Measurements from ENCODE around the gene SPSB1. TPM values are rescaled to one million over a fixed set of nuclear protein-coding genes. Genes with fewer than 3 reads are reported as not detected.

Gene SPSB1
- total RNA-seq, 4 donors from 2014 or later, result 30.5 to 65.0 (median 36.2) TPM

DNA sequence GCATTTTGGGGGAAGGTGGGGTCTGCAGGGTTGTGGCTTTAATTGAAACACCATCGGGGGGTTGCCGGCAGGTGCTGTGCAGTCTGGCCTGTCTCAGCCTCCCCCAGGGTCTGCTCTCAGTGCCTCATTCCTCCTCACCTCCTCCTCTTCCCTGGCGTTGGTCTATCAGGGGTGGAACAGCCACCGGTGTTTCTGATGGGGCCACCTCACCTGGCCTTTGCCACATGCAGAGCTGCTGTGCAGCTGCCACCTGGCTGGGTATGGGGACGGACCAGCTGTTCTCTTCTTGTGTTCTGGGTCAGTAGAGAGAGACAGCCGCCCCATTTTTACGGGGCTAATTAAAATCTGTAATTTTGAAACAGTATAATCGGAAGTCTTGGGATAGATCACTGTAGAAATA, 53.9 kb downstream of the SPSB1 start:
- WGBS, 2 donors, result 83 to 90% methylated on average over 7 to 8 of the region's 8 CpGs
- H3K9me3 ChIP-seq, result no peaks in the 10 kb centered on the region
- H3K4me3 ChIP-seq (replicated peaks in 1 of 3), result no peak overlapping the region
- no peak overlapping the region for H3K27ac ChIP-seq
- peaks cover 24 to 41% of the 10 kb centered on the region in 2 donors for H3K4me1 ChIP-seq
- no peaks in the 10 kb centered on the region for H3K36me3 ChIP-seq
- no peaks in the 10 kb centered on the region for H3K27me3 ChIP-seq
- intact Hi-C loops (cut with DNase I), result no loop called here
- TF ChIP-seq, protein P1, sequence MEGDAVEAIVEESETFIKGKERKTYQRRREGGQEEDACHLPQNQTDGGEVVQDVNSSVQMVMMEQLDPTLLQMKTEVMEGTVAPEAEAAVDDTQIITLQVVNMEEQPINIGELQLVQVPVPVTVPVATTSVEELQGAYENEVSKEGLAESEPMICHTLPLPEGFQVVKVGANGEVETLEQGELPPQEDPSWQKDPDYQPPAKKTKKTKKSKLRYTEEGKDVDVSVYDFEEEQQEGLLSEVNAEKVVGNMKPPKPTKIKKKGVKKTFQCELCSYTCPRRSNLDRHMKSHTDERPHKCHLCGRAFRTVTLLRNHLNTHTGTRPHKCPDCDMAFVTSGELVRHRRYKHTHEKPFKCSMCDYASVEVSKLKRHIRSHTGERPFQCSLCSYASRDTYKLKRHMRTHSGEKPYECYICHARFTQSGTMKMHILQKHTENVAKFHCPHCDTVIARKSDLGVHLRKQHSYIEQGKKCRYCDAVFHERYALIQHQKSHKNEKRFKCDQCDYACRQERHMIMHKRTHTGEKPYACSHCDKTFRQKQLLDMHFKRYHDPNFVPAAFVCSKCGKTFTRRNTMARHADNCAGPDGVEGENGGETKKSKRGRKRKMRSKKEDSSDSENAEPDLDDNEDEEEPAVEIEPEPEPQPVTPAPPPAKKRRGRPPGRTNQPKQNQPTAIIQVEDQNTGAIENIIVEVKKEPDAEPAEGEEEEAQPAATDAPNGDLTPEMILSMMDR (IDR thresholded peaks at IDR 0.05), result no peak
- TF ChIP-seq POLR2A (IDR thresholded peaks at IDR 0.05), result no peak
- DNase-seq, result no peak

DNA sequence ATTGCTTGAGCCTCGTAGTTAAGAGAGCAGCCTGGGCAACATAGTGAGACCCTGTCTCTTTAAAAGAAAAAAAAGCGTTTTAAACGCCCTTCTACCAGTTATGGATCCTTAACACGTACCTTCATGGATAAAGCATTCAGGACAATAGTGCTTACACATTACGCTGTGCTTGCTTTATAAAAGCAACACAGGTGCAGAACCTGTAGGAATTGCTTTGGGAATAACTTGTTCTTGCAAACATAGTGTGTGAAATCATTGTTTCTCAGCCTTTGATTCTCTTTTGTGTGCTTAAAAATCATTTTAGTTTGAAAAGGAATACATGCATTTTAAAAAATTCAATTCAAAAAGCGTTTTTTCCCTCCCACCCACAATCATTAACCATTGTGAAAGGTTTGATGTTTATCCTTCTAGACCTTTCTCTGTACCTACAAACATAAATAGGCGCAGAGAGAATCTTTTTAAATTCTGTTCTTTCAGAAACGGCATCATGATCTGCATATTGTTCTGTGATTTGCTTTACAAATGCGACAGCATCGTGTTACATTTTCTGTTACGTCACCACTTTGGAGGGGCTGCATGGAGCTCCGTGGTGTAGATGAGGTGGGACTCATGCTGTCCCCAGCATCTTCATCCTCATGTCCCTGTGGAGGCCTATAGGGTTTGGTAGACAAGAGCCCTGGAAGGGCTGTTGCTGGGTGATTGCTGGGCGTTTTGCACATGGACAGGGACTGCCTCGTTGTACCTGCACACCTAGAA, 54.6 kb downstream of the SPSB1 start:
- Histone ChIP-seq H3K27me3 (no peaks in the 10 kb centered on the region), H3K4me1 (peaks cover 22 to 40% of the 10 kb centered on the region in 2 donors), H3K4me3 (replicated peaks in 1 of 3) (no peak overlapping the region), H3K27ac (no peak overlapping the region), H3K36me3 (no peaks in the 10 kb centered on the region), H3K9me3 (no peaks in the 10 kb centered on the region)
- 78 to 82% methylated on average over 14 of the region's 14 CpGs for WGBS, 2 donors
- no peak for DNase-seq
- intact Hi-C loops (cut with DNase I), result no loop called here
- TF ChIP-seq, protein P1 (IDR thresholded peaks at IDR 0.05), result no peak
- TF ChIP-seq POLR2A (IDR thresholded peaks at IDR 0.05), result no peak

- H3K4me3 ChIP-seq (replicated peaks in 1 of 3), result no peak overlapping the region
- no peak overlapping the region for H3K27ac ChIP-seq
- intact Hi-C loops (cut with DNase I), result no loop called here
- H3K4me1 ChIP-seq, result peaks cover 20 to 35% of the 10 kb centered on the region in 2 donors
- TF ChIP-seq, protein P1 (IDR thresholded peaks at IDR 0.05), result no peak
- TF ChIP-seq POLR2A (IDR thresholded peaks at IDR 0.05), result no peak
- DNase-seq, result no peak
- H3K36me3 ChIP-seq, result no peaks in the 10 kb centered on the region
- H3K9me3 ChIP-seq, result no peaks in the 10 kb centered on the region
- no peaks in the 10 kb centered on the region for H3K27me3 ChIP-seq
- 85 to 89% methylated on average over 13 to 18 of the region's 22 CpGs for WGBS, 2 donors
Measured at GRCh38 chr1:9349331-9349851, 56.7 kb downstream of the SPSB1 start.

GRCh38 chr1:9350013-9350908, 57.6 kb downstream of the SPSB1 start:
- H3K4me3 ChIP-seq (replicated peaks in 1 of 3), result no peak overlapping the region
- H3K27me3 ChIP-seq, result no peaks in the 10 kb centered on the region
- intact Hi-C loops (cut with DNase I), result no loop called here
- no peak for DNase-seq
- 77 to 84% methylated on average over 11 to 18 of the region's 20 CpGs for WGBS, 2 donors
- no peaks in the 10 kb centered on the region for H3K9me3 ChIP-seq
- no peaks in the 10 kb centered on the region for H3K36me3 ChIP-seq
- TF ChIP-seq, protein P1 (IDR thresholded peaks at IDR 0.05), result no peak
- no peak for TF ChIP-seq POLR2A (IDR thresholded peaks at IDR 0.05)
- peaks cover 11 to 27% of the 10 kb centered on the region in 2 donors for H3K4me1 ChIP-seq
- no peak overlapping the region for H3K27ac ChIP-seq

Data from thyroid gland (tissue), 4 donors.